ENCODE measurements around the gene BICD1.
"Not testable (repeated sequence)": the region's sequence is repeated elsewhere in the genome, so short reads cannot be mapped to it uniquely, and the experiment has no call there.

Gene BICD1

GRCh38 chr12:32249777-32250176, 143.1 kb downstream of the BICD1 start:
- no peak for DNase-seq

DNA sequence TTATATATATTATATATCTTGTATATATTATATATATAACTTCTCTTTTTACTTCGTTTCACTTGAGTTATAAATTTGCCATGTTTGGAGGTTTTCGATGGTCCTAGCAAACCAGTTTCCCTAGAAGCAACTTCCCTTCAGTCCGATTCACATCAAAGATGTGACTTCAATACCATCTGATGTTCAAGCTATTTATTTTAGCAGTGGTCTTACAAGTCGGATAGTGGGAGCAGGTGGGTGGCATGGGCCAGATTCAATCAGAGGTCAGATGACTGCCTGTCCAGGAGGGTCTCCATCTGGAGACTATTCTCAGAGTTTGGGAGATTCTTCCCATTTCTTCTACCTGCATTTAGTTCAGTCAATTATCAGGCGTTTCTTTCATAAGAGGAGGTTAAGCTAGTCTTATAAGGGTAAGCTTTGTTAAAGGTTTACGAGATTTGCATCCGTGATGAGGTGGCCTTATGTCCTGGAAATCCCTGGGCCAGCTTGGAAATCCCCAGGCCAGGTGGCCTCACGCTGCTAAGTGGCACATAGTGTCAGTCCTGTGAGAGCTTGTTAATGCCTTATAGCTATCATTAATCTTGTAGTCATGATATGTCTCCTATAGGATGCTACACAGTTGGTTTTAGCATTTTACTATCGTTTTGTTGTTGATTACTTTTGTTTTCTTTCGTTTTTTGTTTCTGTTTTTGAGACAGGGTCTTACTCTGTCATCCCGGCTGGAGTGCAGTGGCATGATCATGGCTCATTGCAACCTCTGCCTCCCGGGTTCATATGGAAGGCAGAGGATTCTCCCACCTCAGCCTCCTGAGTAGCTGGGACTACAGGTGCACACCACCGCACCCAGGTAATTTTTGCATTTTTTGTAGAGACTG, 145.8 kb downstream of the BICD1 start:
- DNase-seq, result no peak

GRCh38 chr12:32253154-32253790, 146.6 kb downstream of the BICD1 start:
- no peak for DNase-seq

DNA sequence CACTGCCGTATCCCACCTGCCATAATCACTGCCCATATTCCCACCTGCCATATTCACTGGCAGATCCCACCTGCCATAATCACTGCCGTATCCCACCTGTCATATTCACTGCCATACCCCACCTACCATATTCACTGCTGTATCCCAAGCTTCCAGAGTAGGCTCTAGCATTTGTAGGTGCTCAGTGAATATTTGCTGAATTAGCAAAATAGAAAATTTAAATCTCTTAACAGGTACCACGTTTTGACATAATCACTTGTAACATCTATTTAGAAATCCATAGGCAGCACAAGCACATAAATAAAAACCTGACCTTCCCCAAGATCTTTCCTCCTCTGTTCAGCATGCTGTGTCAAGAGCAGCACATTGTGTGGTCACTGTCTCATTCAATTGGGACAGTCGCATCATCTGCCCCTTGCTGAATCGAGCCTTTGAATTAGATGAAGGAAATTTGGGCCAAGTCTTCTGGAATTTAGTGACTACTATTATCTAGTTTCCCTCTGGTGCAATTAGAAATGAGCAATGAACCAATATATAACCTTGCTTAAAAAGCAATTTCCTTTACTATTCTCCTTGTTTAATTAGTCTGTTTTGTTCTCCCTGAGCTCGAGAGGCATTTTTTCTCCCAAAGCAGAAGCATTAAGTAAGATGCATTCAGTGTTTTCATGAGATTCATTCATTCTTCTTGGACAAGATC, 147.8 kb downstream of the BICD1 start:
- DNase-seq, result no peak

DNA sequence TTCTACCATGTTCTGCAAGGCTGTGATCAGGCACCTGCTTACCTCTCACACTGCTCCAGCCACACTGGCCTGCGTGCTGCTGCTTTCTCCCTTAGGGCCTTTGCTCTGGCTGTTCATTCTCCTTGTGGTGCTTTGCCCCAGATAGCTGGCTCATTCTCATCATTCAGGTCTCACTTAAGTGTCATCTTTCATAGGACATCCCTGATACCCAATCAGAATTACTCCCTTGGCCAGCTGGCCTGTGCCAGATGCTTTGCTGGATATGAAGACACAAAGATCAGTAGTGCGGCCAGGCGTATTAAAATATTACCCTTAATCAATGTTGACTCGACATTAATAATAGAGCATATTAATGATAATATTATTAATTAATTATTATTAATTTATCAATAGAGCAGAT, 148.9 kb downstream of the BICD1 start:
- no peak for DNase-seq

GRCh38 chr12:32257695-32258496, 151.2 kb downstream of the BICD1 start:
- no peak for DNase-seq

DNA sequence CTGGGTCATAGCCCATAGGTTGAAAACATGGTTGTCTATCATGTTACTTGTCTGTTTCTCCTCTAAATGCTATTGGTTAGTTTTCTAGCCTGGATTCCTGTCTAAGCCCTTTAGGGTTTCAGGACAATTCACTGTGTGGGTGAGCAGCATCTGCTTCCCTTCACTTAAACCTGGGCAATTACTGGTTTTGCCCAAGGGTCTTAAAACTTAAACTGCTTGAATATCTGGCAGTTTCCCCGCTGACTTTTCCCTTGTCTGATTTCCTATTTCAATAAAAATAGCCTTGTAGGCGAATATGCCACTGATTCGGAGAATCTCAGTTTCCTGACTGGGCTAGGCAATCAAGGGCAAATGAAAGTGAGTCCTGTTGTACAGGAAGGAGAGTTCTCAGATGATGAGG, 154.0 kb downstream of the BICD1 start:
- DNase-seq, result no peak

DNA sequence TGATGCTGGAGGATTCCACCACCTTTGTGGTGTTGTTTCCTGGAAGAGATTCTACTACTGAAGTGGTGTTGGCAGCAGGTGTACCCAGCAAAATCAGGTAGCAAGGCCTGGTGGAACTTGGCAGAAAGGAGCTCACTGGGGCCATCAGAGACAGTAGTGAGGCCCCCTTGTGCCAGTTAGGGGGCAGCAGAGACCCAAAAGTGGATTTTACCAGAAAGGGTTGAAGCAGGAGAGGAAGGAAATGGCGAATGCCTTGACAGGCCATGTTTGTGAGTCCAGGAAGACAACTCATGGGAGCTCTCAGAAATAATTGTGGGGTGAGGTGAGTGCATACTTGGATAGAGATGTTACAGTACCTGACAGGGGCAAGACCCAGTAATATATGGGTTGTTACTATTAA, 155.0 kb downstream of the BICD1 start:
- DNase-seq, result no peak

GRCh38 chr12:32264961-32265360, 158.3 kb downstream of the BICD1 start:
- peak; percentile 20 for DNase-seq

- DNase-seq, result no peak
Measured at GRCh38 chr12:32265456-32265855, 158.8 kb downstream of the BICD1 start.

- DNase-seq, result no peak
Measured at GRCh38 chr12:32265951-32266350, 159.3 kb downstream of the BICD1 start.

DNA sequence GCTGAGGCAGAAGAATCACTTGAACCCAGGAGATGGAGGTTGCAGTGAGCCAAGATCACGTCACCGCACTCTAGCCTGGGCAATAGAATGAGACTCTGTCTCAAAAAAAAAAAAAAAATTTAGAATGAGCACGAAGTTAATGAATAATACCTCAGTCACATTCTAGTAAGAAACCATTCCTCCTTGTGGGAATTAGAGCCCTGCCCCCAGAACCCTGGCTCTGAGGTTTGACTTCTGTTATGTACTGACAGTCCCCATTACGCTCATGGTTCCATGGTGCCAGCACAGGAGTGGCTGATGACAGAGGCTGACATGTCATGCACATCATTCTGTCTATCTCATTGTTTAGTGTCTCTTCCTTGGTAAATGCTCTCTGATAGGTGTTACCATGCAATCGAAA, 160.1 kb downstream of the BICD1 start:
- no peak for DNase-seq

DNA sequence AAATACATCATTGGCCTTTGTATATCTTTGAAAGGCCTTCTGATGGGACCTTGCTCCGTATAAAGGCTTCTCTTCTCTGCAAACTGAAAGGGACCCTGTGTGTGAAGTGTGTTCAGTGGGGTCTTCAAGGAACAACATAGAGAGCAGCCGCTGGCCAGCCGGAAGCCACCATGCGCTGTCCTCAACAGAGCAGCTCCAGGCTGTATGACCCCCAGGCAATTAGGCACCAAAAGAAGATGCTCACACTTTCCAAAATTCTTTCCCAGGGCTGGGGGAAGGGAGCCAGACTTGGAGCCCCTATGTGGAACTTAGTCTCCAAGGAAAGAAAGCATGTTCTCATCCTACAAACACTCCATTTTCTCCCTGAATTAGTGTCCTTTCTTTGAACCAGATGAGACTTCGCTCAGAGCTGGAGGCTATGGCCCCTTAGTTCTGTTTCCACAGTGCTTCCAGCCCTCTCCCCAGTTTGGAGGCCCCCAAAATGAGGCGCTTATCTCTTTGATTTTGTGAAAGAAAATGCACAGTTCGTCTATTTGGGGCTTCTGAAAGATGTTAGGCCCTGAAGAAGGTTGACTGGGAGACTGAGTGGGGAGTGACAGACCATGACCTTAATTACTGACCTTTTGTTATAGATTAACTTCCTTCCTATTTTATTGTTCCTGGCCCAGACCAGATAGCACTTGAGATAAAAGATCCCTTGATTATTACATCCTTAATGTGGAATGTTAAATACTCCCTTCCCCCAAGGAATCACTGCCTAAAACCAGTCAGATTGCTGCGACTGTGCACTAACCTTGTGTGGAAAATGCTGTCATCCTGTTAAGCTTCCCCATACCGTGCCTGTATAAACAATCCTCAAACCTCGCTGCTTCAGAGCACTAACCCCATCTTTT, 164.4 kb downstream of the BICD1 start:
- DNase-seq, result peak; percentile 66

DNA sequence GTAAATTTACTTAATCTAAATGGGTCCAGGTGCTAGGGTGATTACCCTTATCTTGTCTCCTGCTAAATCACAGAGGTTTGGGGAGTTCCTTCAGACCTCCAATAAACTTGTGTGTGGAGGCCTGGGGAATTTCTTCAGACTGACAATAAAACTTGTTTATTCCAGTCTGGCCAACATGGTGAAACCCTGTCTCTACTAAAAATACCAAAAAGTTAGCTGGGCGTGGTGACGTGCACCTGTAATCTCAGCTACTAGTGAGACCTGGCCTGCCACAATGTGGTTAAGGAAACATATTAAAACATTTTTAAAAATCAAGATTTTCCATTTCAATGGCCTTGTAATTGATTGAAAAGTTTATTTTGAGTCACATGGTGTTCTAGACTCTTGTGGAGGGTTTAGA, 165.8 kb downstream of the BICD1 start:
- DNase-seq, result no peak

- DNase-seq, result peak; percentile 41
Measured at GRCh38 chr12:32273063-32273522, 166.4 kb downstream of the BICD1 start.

- no peak for DNase-seq
Measured at GRCh38 chr12:32273712-32274111, 167.1 kb downstream of the BICD1 start.

DNA sequence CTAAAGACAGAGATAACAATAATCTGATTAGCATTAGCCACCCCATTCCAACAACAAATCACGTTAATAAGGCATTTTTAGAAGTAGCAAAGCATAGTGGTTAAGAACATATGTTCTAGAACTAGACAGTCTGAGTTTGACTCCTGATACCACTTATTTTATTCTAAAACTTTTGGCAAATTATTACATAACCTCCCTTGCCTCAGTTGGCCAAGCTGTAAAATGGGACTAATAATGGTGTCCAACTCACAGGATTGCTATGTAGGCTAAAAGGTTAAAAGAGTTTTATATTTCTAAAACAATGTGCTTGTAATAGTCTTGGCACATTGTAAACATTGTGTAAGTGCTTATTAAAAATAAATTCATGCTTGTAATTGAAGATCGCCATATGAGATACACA, 168.0 kb downstream of the BICD1 start:
- DNase-seq, result no peak

GRCh38 chr12:32275520-32275919, 168.9 kb downstream of the BICD1 start:
- not testable (repeated sequence) for DNase-seq

DNA sequence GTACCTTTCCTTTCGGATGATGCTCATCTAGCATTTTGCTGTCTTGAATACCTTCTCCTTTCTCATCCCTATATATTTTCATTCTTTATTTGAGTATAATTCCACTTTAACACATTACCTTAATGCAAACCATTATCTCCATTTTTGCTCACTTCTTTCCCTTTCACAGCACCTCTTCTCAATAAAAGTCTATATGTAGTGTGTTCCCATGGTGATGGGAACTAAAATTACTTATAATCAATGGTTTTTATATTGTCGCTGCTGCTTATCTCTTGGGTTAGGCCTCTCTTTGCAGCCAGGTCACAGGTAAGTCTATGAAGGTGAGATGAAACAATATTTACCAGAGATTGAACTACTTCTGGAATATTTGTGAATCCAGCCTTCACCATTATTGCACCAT, 171.1 kb downstream of the BICD1 start:
- DNase-seq, result no peak

DNA sequence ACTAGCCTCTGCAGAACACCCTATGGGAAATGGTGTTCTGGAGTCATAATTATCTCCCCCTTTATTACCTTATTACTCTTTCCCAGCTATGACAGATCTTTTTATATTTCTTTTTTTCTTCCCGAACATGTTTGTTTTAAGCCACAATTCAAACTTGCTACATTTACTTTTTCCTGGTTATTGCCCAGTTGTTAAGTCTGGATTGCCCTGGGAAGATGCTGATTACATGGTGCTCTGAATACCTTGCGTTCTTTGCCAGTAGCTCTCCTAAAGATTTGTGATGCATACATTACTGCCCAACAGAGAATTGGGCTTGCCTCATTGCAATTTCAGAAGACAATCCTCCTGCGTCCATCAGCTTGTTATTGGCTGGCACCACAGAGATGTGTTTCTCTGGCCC, 174.5 kb downstream of the BICD1 start:
- DNase-seq, result no peak

GRCh38 chr12:32284561-32284960, 177.9 kb downstream of the BICD1 start:
- DNase-seq, result no peak

- no peak for DNase-seq
Measured at GRCh38 chr12:32285021-32285420, 178.4 kb downstream of the BICD1 start.
